Breast epithelium (tissue), 4 donors: Measurements from ENCODE around the gene RRAS2. TPM values are rescaled to one million over a fixed set of nuclear protein-coding genes. Genes with fewer than 3 reads are reported as not detected.

ENCODE experiments used
- DNase-seq, 2 donors: peaks; one replicate each; pipeline ENCODE4 v3.0.0-alpha.2; 2019; ENCODE audit warnings: low spot score in 2 of 2
- H3K27ac ChIP-seq, 2 donors: fragments of 200-600 bp; sonication (generic) in 1 of 2; one replicate each; pipeline ENCODE4 v1.5.1; 2016 to 2019; ENCODE audit warnings: mild to moderate bottlenecking in 1 of 2
- H3K27me3 ChIP-seq, 2 donors: fragments of 200-600 bp; sonication (generic) in 1 of 2; one replicate each; pipeline versions ENCODE4 v1.5.1 to v1.6.0; 2017 to 2019; ENCODE audit warnings: control low read depth in 1 of 2, mild to moderate bottlenecking in 1 of 2
- H3K36me3 ChIP-seq: fragments of 200-600 bp; one replicate; pipeline ENCODE4 v1.5.1; 2019
- H3K4me1 ChIP-seq, 2 donors: fragments of 200-600 bp; sonication (generic); one replicate each; pipeline ENCODE4 v1.5.1; 2016 to 2019; ENCODE audit warnings: control low read depth in 1 of 2
- H3K4me3 ChIP-seq, 3 donors: fragments of 200-600 bp; sonication (generic); 1 replicate in 2 of 3; 2 replicates in 1 of 3; pipeline ENCODE4 v1.5.1; 2016 to 2019; ENCODE audit warnings: mild to moderate bottlenecking in 3 of 3, moderate library complexity in 2 of 3
- H3K9me3 ChIP-seq, 2 donors: fragments of 200-600 bp; sonication (generic) in 1 of 2; one replicate each; pipeline ENCODE4 v1.5.1; 2016 to 2019; ENCODE audit warnings: control low read depth in 1 of 2
- CTCF ChIP-seq, 3 donors: fragments of 450-650 bp; IDR thresholded peaks; one replicate each; pipeline ENCODE4 v1.5.1; 2016 to 2017; ENCODE audit warnings: antibody characterized with exemption in 3 of 3, mild to moderate bottlenecking in 3 of 3, moderate library complexity in 3 of 3
- POLR2A ChIP-seq: fragments of 450-650 bp; IDR thresholded peaks from one replicate; pipeline ENCODE4 v1.6.1; 2016; ENCODE audit warnings: antibody characterized with exemption, mild to moderate bottlenecking, moderate library complexity
- POLR2AphosphoS5 ChIP-seq, 3 donors: sonication (generic); formaldehyde crosslinking; IDR thresholded peaks; one replicate each; pipeline ENCODE4 v1.6.1; 2017; ENCODE audit warnings: antibody characterized with exemption in 3 of 3
- intact Hi-C: fragments of 100-400 bp; cut with DNase I; formaldehyde crosslinking; loops from one replicate; pipeline ENCODE4 v1.15.1; 2023; ENCODE audit warnings: low total_unique reads
- total RNA-seq, 3 donors: library from RNA; depleted of rRNA; stranded (reverse); fragments of >200 nt; gene quantifications; one replicate each; pipeline ENCODE4 v1.1.0, GENCODE V29; 2016

Gene RRAS2
- total RNA-seq, 3 donors from 2014 or later: 37.4 to 58.1 (median 46.4) TPM

- intact Hi-C loops: no loop called here
- Histone ChIP-seq H3K27ac (no peak overlapping the region), H3K4me3 (no peak overlapping the region), H3K36me3 (no peaks in the 10 kb centered on the region), H3K27me3 (no peaks in the 10 kb centered on the region), H3K9me3 (no peaks in the 10 kb centered on the region), H3K4me1 (no peaks in the 10 kb centered on the region)
- no peak for DNase-seq
- TF ChIP-seq CTCF (IDR thresholded peaks at IDR 0.05) (no peak), POLR2A (no peak), POLR2AphosphoS5 (IDR thresholded peaks at IDR 0.05) (no peak)
These were observed 88.1 kb downstream of the RRAS2 start for GRCh38 chr11:14270690-14271542.

GRCh38 chr11:14269692-14270573, 89.0 kb downstream of the RRAS2 start:
- no peak for DNase-seq
- Histone ChIP-seq H3K9me3 (no peaks in the 10 kb centered on the region), H3K27ac (no peak overlapping the region), H3K4me1 (no peaks in the 10 kb centered on the region), H3K27me3 (no peaks in the 10 kb centered on the region), H3K36me3 (no peaks in the 10 kb centered on the region), H3K4me3 (no peak overlapping the region)
- TF ChIP-seq CTCF (IDR thresholded peaks at IDR 0.05) (no peak), POLR2AphosphoS5 (IDR thresholded peaks at IDR 0.05) (no peak), POLR2A (no peak)
- intact Hi-C loops: no loop called here

- no peaks in the 10 kb centered on the region for H3K27me3 ChIP-seq
- no peaks in the 10 kb centered on the region for H3K9me3 ChIP-seq
- no peaks in the 10 kb centered on the region for H3K4me1 ChIP-seq
- no peak overlapping the region for H3K27ac ChIP-seq
- H3K4me3 ChIP-seq: no peak overlapping the region
- DNase-seq: no peak
- intact Hi-C loops: no loop called here
- H3K36me3 ChIP-seq: no peaks in the 10 kb centered on the region
- no peak for TF ChIP-seq CTCF (IDR thresholded peaks at IDR 0.05)
- no peak for TF ChIP-seq POLR2A
- TF ChIP-seq POLR2AphosphoS5 (IDR thresholded peaks at IDR 0.05): no peak
These were observed 90.9 kb downstream of the RRAS2 start for GRCh38 chr11:14267861-14268635.

GRCh38 chr11:14266622-14267021, 92.4 kb downstream of the RRAS2 start:
- TF ChIP-seq POLR2A (no peak), CTCF (IDR thresholded peaks at IDR 0.05) (no peak), POLR2AphosphoS5 (IDR thresholded peaks at IDR 0.05) (no peak)
- H3K27me3 ChIP-seq: no peaks in the 10 kb centered on the region
- no peak for DNase-seq
- intact Hi-C loops: no loop called here
- no peak overlapping the region for H3K4me3 ChIP-seq
- H3K27ac ChIP-seq: no peak overlapping the region
- no peaks in the 10 kb centered on the region for H3K36me3 ChIP-seq
- H3K4me1 ChIP-seq: no peaks in the 10 kb centered on the region
- no peaks in the 10 kb centered on the region for H3K9me3 ChIP-seq
